ENCODE data around the gene OXCT1.

DNA sequence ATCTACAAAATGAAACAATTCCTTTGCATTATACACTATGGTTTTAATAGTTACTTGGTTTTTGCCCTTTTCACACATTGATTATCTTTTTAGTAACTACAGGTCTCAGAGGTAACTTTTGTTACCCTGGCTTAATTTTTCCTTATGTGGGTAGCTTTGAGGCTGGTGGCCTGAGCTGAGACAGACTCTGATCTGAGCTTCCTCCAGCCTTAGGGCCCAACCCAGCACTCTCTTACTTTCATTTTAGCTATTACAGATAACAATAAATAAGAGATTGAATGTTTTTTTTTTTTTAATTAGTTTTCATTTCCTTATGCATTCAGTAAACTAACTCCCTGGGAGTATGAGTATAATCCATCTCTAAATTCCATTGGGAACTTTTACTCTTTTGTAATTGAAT is 15.1 kb upstream of the OXCT1 start:
- TF ChIP-seq EZH2 (IDR thresholded peaks at IDR 0.05; ENCODE audit: insufficient read depth, poor library complexity, severe bottlenecking), result no peak
- no peak for TF ChIP-seq EZH2phosphoT487 (IDR thresholded peaks at IDR 0.05; ENCODE audit: insufficient read depth, low read depth)

Data from GM23248 (cell line).